Mesenteric fat pad (tissue), 1 donor: ENCODE measurements around the gene ALOX5AP. TPM values are rescaled to one million over a fixed set of nuclear protein-coding genes. Genes with fewer than 3 reads are reported as not detected.

Experiments used
- DNase-seq: peaks from one replicate; pipeline ENCODE4 v3.0.0-alpha.2; 2020; ENCODE audit warnings: low spot score
- long read RNA-seq: library from polyadenylated mRNA; unstranded; transcript quantifications from one replicate; pipeline ENCODE4 v2.0.0, GENCODE V29; 2020
- total RNA-seq: library from RNA; stranded (reverse); fragmentation: NEBNext Ultra II Directional; extraction: Animal tissue kit (Norgen Biotek cat#: 25700); gene quantifications from one replicate; pipeline ENCODE4 v1.2.1, GENCODE V29; 2021
- donor health status: DM: yes; HTN: yes; CAD: no.

The ALOX5AP gene
- total RNA-seq, result 66.9 TPM
- long read RNA-seq, transcript ALOX5AP-201 (5 exons, 904 nt), result major isoform, 25 of 30 reads
- long read RNA-seq, partial matches to known transcripts, result 3 of 30 reads
- long read RNA-seq, other reads (novel, unspliced or antisense), result 2 of 30 reads

DNA sequence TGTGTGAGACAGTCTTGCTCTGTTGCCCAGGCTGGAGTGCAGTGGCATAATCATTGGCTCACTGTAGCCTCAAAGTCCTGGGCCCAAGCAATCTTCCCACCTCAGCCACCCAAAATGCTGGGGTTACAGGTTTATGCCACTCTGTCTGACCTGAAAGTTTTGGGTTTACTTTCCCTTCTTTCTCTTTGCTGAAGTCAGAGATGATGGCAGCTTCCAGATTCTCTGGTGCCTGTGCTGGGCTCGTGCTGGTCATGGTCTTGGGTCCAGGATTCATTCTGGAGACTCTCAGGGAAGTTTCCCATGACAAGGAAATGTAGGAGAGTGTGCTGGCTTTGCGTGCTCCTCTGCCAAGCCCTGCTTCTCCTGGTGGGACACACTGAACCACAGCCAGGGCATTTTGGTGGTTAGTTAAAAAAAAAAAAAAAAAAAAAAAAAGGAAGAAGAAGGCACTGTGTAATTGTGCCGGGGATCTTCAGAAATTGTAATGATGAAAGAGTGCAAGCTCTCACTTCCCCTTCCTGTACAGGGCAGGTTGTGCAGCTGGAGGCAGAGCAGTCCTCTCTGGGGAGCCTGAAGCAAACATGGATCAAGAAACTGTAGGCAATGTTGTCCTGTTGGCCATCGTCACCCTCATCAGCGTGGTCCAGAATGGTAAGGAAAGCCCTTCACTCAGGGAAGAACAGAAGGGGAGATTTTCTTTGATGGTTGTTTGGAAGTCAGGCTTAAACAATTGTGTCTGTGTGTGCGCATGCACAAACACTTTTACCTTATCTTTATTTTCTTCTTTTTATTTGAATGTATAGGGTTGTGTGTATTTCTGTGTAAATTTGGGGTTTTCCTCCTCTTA is at the start of gene ALOX5AP:
Gene ALOX5AP (plus strand): TSS at position 519 of the 847 bp plus-strand sequence. CDS start 63 bp downstream, at position 582.
- no peak for DNase-seq

DNA sequence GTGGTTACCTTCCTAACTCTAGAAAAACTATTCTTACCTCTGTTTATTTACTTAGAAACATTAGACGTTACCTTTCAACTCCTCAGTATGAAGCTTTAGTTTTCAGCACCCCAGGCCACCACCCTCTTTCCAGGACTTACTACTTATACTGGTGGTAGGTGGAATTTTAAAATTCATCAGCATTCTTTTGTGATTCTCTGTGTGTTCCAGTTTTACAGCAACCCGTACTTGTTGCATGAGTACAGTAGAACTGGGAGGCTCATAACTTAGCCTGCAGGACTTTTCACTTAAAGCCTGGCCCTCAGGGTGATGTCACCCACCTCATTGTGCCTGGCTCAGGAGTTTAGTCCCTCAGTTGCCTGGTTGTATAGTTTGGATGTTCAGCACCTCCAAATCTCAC is 49.4 kb upstream of the ALOX5AP start:
- no peak for DNase-seq

DNA sequence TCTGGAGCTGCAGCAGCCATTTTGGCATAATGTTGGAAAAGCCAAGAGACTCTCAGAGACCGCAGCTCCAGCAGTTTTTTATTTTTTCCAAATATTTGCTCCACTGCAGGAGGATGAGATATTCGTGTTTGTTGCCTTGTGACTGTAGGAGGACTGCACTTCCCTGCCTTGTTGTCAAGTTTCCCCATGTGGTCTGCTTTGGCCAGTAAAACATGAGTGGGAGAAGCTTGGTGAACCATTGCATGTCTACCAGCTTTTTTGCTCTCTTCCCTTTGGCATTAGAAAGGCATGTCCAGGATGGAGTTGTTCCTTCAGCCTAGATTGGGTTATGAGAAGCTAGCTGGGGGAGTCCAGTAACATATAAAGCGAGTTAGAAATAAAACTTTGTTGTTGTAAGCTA is 47.7 kb upstream of the ALOX5AP start:
- DNase-seq, result no peak

DNA sequence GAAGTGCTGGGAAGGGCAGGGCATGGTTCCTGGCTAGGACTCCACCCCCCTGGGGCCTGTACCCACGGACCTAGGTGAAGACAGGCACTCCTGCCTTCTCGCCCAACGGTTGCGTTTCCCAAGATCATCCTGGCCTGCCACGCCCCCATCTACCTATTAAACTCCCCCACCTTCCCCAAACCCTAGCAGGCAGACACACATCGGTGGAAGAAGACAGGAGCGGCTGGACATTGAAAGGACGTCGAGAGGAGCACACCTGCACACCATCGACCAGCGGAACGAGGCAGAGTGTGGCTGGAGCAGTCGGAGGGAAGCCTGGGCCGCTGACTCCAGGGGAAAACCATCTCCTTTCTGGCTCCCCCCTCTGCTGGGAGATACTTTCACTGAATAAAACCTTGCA is 45.6 kb upstream of the ALOX5AP start:
- DNase-seq, result no peak

DNA sequence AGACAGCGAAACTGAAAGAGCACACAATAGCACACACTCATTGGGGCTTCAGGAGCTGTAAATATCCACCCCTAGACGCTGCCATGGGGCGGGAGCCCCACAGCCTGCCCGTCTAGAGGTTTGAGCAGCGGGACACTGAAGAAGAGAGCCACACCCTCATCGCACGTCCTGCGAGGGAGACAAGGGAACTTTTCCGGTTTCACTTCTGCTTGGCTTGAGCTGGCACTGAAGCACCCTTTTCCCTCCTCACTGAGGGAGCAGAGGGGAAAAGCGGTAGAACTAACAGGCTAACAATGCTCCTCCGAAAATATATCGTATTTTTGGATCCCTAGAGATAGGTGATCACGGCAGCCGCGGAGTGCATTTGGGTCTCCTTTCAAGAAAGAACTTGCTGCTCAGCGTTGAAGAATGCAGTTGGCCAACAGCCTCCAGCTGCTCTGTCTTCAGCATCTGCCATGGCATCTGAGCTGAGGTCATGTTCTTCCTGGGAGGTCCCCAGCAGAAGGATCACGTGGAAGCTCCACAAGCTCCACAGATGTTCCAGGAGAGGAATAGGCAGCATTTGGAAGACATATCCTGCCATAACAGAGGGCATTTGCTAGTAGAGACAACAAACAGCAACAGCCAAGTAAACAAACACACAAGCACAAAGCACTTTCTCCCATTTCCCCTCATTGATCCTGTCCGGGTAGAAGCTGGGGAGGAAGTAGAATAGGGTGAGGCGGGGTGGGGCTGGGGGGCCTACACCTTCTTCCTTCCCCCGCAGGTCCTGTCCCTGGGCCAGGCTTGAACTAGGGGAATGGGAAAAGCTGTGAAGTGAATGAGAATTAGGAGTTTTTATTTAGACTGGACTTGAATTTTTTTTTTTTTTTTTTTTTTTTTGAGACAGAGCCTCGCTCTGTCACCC is 44.8 kb upstream of the ALOX5AP start:
- no peak for DNase-seq

DNA sequence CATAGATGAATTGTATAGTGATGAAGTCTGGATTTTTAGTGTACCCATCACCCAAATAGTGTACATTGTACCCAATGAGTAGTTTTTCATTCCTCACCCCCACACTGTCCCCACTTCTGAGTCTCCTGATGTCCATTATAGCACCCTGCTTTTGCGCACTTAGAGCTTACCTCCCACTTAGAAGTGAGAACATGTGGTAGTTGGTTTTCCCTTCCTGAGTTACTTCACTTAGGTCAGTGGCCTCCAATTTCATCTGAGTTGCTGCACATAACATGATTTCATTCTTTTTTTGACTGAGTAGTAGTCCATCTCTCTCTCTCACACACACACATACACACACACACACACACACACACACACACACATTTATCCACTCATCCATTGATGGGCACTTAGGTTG is 43.2 kb upstream of the ALOX5AP start:
- no peak for DNase-seq

DNA sequence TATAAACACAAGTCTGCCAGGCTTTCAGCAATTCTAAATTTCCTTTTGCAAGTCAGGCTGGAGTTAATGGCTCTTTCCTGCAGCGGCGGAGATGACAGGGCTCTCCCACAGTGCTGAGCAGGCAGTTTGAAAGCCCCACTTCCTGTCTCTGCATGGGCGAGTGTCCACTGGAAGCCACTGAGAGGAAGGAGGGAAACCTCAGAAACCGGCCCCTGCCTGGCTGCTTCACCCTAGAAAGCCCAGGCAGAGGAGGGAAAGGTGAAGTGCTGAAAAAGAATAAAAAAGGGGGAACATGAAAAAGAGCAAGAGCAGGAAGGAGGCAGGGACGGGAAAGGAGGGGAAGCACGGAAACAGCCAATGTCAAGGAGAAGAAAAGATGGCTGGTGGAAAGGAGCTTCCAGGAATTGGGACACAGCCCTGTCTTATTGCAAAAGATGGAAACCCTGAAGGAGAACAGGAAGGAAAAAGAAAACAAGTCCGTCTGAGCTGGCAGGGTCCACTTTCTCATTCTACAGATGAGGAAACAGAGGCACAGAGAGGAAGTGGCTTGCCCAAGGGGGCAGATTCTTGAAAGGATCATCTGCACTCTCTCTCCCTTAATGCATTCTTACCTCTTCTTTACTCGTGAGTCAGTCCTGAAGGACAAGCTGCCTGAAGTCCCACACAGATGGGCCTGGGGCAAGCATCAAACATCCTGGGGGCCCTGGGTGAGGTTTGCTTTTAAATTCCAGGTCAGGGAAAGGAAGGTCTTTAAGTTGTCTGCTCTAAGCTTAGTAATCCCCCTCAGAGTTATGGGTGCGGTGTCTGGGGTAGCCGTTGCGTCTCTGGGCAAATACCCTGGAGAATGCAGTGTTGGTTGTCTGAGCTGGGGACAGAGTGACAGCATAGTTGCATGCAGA is 38.8 kb upstream of the ALOX5AP start:
- no peak for DNase-seq

DNA sequence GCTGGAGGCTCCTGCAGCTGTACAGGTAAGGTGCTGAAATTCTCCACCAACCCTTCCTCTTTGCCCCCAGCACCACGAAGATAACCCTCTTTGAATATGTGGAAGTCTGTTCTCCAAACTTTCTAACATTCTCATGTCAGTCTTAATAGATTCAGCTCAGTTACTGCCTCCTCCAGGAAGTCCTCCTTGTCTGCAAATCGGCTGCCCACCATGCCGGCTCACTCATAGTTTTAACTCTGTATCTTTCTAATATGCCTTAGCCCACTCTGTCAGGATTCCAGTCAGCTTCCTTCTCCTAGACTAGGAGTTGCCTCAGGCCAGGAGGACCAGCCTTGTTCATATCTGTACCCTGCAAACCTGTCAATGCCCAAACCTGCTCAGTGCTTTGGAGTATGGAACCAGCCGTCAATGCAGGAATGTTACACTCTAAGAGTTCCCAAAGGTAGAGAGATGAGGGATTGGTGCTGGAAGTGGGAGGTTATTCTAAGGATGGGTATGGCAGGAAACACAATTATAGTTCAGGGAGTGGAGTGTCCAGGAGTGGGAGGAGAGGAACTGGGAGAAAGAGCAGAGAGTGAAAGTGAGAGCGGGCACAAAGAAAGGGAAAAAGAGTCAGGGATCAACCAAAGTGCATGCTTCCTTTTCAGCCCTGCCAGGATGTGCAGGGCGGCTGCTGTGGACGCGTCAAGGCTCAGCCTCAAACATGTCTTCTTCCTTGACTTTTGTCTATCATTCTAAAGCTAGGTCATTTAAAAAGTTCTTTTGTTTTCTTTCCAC is 38.0 kb upstream of the ALOX5AP start:
- no peak for DNase-seq

DNA sequence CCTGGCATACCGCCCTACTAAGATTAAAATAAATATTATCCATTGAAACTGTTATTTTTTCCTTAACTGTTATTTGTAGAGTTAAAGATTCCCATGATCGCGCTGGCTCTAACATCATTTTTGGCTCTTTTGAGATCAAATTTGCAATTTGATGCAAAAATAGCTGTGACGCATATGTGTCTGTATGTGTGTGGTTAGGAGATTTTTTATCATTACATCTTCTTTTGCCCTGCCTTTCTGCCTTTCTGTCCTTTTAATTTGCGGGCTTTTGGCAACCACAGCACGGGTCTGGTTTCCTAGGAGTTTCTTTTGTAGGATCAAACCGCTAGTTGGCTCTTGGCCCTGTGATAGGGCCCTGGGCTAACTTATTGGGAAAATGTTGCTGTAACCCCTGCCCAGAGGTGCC is 37.3 kb upstream of the ALOX5AP start:
- no peak for DNase-seq

DNA sequence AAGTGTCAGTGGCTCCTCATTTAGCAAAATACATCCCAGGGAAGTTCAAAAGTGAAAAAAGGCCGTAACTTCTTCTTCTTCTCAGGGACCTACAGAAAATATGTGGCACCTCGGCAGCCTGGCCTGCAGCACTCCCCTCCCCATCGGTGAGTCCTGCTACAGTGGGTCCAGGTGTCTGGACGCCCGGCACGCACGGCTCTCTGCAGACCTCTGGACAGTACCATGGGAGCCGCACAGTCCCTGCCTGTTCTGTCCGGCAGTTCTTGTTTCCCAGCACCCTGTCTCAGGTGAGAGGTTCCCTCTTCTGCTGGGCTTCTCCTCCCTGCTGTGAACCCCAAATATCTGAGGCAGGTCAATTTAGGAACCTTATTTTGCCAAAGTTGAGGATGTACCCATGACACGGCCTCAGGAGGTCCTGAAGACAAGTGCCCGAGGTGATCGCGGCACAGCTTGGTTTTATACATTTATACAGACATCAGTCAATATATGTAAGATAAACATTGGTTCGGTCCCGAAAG is 36.8 kb upstream of the ALOX5AP start:
- DNase-seq, result no peak

DNA sequence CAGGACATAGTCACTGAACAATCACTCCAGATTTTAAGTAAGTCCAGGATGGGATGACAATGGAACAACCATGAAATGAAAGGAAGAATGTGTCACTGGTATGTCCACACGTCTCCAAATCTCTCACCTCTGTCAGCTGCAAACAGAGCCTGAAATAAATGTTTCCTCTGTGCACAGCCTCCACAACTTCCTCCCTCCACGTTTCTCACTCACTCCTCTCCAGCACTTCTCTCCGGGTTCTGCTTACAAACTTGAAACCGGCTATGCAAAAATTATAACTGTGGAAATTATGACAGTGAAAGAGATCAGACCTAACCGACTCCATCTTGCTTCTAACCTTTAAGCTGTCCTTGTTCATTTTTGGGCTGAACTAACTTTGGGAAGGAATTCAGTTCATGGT is 35.0 kb upstream of the ALOX5AP start:
- no peak for DNase-seq

DNA sequence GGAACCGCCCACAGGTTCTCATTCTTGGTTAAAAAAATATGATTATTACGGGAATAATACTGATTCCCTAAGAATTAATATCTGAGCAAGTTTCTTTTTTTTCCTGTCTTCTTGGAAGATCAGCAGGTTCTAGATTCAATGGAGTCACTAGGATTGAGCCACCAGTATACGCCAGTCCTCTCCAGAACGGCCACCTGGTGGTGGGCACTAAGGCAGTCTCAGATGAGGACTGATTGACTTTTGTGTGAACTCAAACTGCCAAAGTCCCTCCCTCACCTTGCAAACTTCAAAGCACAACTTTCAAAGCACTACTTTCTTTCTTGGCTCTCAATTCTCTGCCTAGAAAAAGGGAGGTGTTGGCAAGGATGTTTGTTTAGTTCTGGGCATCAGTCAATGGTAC is 33.3 kb upstream of the ALOX5AP start:
- no peak for DNase-seq

DNA sequence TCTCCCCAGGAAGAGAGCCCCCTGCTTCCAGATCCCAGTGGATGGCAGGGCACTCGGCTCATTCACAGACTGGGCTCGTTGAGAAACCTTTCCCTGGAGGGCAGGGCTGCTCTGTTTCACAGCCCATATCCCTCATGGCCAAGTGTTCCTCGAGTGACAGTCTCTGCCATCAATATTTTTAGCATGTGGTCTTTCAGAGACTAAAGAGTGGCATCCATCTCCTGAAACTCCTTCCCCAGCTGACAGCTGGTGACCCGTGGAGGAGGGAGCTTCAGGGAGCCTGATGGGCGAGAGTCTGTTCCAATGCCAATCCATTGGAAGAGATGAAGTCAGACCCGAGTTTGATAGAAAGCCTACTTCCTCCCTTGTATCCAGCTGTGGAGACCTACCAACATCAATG is 30.7 kb upstream of the ALOX5AP start:
- no peak for DNase-seq

DNA sequence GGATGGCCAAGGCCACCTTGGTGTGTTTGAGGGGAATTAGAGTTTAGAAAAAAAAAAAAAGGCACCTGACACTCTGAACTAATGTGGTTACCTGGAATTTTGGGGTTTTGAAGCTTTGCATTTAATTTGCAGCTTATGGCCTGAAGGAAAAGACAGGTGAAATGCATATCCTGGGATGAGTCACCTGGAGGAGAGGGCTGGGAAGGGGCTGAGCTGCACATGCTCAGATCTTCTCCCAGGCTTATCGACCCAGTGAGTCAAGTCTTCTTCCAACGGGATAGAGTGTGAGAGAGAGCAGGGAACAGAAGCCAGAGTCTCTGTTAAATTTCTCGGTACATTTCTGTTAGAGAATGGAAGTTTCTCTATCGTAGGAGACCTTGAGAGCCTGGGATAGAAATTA is 29.7 kb upstream of the ALOX5AP start:
- DNase-seq, result no peak

DNA sequence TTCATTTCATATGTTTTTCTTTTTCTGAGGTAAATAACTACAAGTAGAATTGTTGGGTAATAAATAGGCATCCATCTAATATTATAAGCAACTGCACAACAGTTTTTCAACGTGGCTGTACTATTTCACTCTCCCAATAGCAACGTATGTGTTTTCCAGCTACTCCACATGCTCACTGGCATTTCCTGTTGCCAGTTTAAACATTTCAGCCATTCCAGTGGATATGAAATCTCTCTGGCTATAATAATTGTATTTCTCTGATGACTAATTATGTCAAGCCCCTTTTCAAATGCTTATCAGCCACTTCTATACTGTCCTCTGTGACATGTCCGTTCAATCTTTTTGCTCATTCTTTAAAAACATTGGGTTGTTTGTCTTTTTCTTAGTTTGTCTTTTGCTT is 26.8 kb upstream of the ALOX5AP start:
- no peak for DNase-seq

DNA sequence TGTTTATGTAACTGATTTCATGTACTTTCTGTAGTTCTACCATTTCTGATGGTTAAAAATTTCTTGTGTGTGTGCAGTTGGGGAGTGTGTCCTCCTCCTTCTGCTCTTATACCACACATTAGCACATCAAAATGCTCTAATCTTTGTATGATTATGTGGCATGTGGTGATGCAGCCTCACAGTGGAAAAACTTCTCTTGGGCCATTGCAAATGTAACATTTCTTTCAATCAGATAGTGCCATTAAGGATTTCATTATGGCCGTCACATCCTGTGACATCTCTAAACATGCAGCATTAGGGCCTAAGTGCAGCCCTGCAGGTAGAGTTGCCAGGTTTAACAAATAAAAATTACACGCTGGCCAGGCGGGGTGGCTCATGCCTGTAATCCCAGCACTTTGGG is 24.9 kb upstream of the ALOX5AP start:
- no peak for DNase-seq

DNA sequence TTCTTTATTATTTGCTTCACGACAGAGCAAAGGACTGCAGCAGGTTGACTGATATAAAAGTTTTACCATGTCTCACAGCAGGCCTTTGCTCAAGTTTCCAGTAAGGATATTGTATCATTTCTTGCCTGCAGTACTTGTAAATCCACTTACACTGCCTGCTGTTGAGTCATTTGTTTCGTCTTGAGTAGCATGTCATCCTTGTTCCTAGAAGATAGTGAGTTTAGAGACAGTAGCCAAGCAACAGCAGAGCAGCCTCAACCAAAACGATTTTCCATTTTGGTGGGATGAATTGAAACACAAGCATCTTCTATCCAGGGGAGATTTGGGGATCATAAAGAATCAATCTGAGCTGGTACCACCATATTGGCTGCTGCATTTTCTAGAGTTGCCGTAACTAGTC is 24.0 kb upstream of the ALOX5AP start:
- no peak for DNase-seq

DNA sequence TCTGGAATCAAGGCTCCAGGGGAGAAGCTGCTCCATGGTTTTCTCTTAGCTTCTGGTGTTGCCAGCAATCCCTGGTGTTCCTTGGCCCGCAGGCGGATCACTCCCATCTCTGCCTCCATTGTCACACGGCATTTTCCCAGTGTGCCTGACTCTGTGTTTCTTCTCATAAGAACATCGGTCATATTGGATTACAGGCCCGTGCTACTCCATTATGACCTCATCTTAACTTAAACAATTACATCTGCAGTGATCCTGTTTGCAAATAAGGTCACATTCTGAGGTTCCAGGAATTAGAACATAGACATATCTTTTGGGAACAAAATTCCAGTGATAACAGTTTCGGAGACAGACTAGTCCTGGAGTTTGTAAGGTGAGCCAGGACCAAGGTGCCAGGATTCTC is 23.5 kb upstream of the ALOX5AP start:
- no peak for DNase-seq

DNA sequence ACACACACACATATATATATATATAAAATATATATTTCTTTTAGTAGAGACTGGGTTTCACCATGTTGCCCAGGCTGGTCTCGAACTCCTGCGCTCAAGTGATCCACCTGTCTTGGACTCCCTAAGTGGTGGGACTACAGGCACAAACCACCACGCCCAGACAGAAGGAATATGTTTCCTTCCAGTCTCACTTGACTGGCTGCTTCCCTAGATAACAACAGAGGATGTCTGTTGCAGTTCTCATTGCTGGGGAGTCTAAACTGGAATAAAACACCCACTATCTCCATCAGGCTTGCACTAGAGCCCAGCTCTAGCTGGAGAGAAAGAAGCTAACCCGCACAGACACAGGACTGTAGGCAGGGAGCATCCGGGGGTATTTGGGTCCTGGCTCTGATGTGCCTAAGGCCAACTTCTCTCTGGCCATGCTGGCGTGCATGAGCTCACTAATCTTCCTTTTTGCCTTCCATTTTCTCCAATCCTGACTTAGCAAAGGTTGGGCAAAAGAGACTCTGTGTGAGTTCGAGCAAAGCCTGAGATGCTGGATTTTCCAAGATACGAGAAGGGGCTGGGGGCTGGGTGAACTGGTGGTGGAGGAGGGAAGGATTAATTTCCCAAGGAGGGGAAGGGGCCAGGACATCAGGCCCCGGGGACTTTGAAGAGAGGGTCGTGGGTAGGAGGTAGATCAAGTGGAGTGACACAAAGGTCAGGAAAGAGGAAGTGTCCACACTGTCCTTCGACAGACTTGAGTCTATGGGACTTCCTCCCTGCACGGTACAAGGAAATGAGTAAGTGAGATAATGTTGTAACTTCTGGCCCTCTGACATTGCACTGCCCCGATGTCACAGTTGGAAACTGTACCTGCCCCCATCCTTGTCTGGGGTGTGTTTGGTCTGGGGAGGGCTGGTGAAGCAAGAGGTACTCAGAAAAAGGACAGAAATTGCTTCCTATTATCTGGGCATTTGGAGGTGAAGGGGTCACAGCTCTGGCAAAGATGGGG is 22.5 kb upstream of the ALOX5AP start:
- no peak for DNase-seq
